ENCODE results near the gene ELOVL7.

GRCh38 chr5:60823574-60823973, 20.5 kb downstream of the ELOVL7 start:
- TF ChIP-seq CTCF (IDR thresholded peaks at IDR 0.05; ENCODE audit: insufficient read depth, low read length, poor library complexity, severe bottlenecking) (no peak), EZH2phosphoT487 (conservative IDR thresholded peaks at IDR 0.05; ENCODE audit: low read length) (no peak)
